ENCODE results near the gene SREBF2.

The SREBF2 gene

GRCh38 chr22:41801886-41802285, 31.0 kb upstream of the SREBF2 start:
- H3K9me3 ChIP-seq (ENCODE audit: insufficient read depth, low read length), result no peaks in the 10 kb centered on the region
- no peaks in the 10 kb centered on the region for H3K36me3 ChIP-seq (replicated peaks; ENCODE audit: low read depth, low read length)
- H2AFZ ChIP-seq (ENCODE audit: low read depth, low read length), result no peak overlapping the region
- TF ChIP-seq CTCF (IDR thresholded peaks at IDR 0.05; ENCODE audit: low read depth, low read length) (no peak), EZH2phosphoT487 (IDR thresholded peaks at IDR 0.05; ENCODE audit: low read depth) (no peak)
- no peaks in the 10 kb centered on the region for H4K20me1 ChIP-seq (ENCODE audit: insufficient read depth, low read length)
- H3K27ac ChIP-seq (ENCODE audit: low read length), result no peak overlapping the region
- peaks cover 22% of the 10 kb centered on the region for H3K79me2 ChIP-seq (ENCODE audit: low read length)
- H3K4me3 ChIP-seq (ENCODE audit: low read length), result peak overlapping the region; percentile 88
- H3K9ac ChIP-seq (ENCODE audit: low read length), result peak overlapping the region; percentile 93; the same call in 1 of the 2 replicates
- H3K4me2 ChIP-seq (ENCODE audit: low read length), result peak overlapping the region; percentile 95
- no peaks in the 10 kb centered on the region for H3K27me3 ChIP-seq (ENCODE audit: low read depth, low read length)
- H3K4me1 ChIP-seq (ENCODE audit: low read length), result peaks cover 16% of the 10 kb centered on the region

- H3K27ac ChIP-seq (ENCODE audit: low read length), result no peak overlapping the region
- peaks cover 7% of the 10 kb centered on the region for H3K36me3 ChIP-seq (replicated peaks; ENCODE audit: low read depth, low read length)
- no peak overlapping the region for H3K4me2 ChIP-seq (ENCODE audit: low read length)
- H3K4me3 ChIP-seq (ENCODE audit: low read length), result no peak overlapping the region
- H2AFZ ChIP-seq (ENCODE audit: low read depth, low read length), result no peak overlapping the region
- no peak overlapping the region for H3K9ac ChIP-seq (ENCODE audit: low read length)
- no peaks in the 10 kb centered on the region for H4K20me1 ChIP-seq (ENCODE audit: insufficient read depth, low read length)
- no peak for TF ChIP-seq EZH2phosphoT487 (IDR thresholded peaks at IDR 0.05; ENCODE audit: low read depth)
- no peak for TF ChIP-seq CTCF (IDR thresholded peaks at IDR 0.05; ENCODE audit: low read depth, low read length)
- H3K9me3 ChIP-seq (ENCODE audit: insufficient read depth, low read length), result no peaks in the 10 kb centered on the region
- H3K79me2 ChIP-seq (ENCODE audit: low read length), result peaks cover 21% of the 10 kb centered on the region
- H3K27me3 ChIP-seq (ENCODE audit: low read depth, low read length), result no peaks in the 10 kb centered on the region
- H3K4me1 ChIP-seq (ENCODE audit: low read length), result peaks cover 9% of the 10 kb centered on the region
These were observed 27.3 kb upstream of the SREBF2 start for GRCh38 chr22:41805639-41806038.

GRCh38 chr22:41808400-41808799, 24.5 kb upstream of the SREBF2 start:
- no peaks in the 10 kb centered on the region for H3K27me3 ChIP-seq (ENCODE audit: low read depth, low read length)
- no peaks in the 10 kb centered on the region for H3K9me3 ChIP-seq (ENCODE audit: insufficient read depth, low read length)
- no peaks in the 10 kb centered on the region for H4K20me1 ChIP-seq (ENCODE audit: insufficient read depth, low read length)
- H2AFZ ChIP-seq (ENCODE audit: low read depth, low read length), result no peak overlapping the region
- H3K79me2 ChIP-seq (ENCODE audit: low read length), result peaks cover 4% of the 10 kb centered on the region; the same call in 1 of the 2 replicates
- H3K9ac ChIP-seq (ENCODE audit: low read length), result no peak overlapping the region
- H3K4me3 ChIP-seq (ENCODE audit: low read length), result no peak overlapping the region
- H3K4me1 ChIP-seq (ENCODE audit: low read length), result no peaks in the 10 kb centered on the region
- no peak for TF ChIP-seq EZH2phosphoT487 (IDR thresholded peaks at IDR 0.05; ENCODE audit: low read depth)
- TF ChIP-seq CTCF (IDR thresholded peaks at IDR 0.05; ENCODE audit: low read depth, low read length), result no peak
- no peak overlapping the region for H3K4me2 ChIP-seq (ENCODE audit: low read length)
- no peak overlapping the region for H3K27ac ChIP-seq (ENCODE audit: low read length)
- H3K36me3 ChIP-seq (replicated peaks; ENCODE audit: low read depth, low read length), result peaks cover 15% of the 10 kb centered on the region

- H3K36me3 ChIP-seq (replicated peaks; ENCODE audit: low read depth, low read length), result peaks cover 19% of the 10 kb centered on the region
- peaks cover 4% of the 10 kb centered on the region; the same call in 1 of the 2 replicates for H3K79me2 ChIP-seq (ENCODE audit: low read length)
- H3K27ac ChIP-seq (ENCODE audit: low read length), result no peak overlapping the region
- no peaks in the 10 kb centered on the region for H4K20me1 ChIP-seq (ENCODE audit: insufficient read depth, low read length)
- no peak overlapping the region for H3K4me2 ChIP-seq (ENCODE audit: low read length)
- H3K27me3 ChIP-seq (ENCODE audit: low read depth, low read length), result no peaks in the 10 kb centered on the region
- no peaks in the 10 kb centered on the region for H3K4me1 ChIP-seq (ENCODE audit: low read length)
- H3K9me3 ChIP-seq (ENCODE audit: insufficient read depth, low read length), result no peaks in the 10 kb centered on the region
- H2AFZ ChIP-seq (ENCODE audit: low read depth, low read length), result no peak overlapping the region
- H3K4me3 ChIP-seq (ENCODE audit: low read length), result no peak overlapping the region
- H3K9ac ChIP-seq (ENCODE audit: low read length), result no peak overlapping the region
- TF ChIP-seq CTCF (IDR thresholded peaks at IDR 0.05; ENCODE audit: low read depth, low read length) (no peak), EZH2phosphoT487 (IDR thresholded peaks at IDR 0.05; ENCODE audit: low read depth) (no peak)
These were observed 22.9 kb upstream of the SREBF2 start for GRCh38 chr22:41810022-41810421.
